Neural cell (in vitro differentiated cells): ENCODE results near the gene ADARB1. TPM values are rescaled to one million over a fixed set of nuclear protein-coding genes. Genes with fewer than 3 reads are reported as not detected.

Experiments
- H2AFZ ChIP-seq: fragments of 200-600, 300-800 bp; sonication (generic), shearing (Covaris generic); 2 replicates; pipeline ENCODE4 v1.6.0; 2014; ENCODE audit warnings: low read depth, mild to moderate bottlenecking, antibody characterized with exemption, low read length, moderate library complexity
- H3F3A ChIP-seq: fragments of 200-600 bp; shearing (Covaris generic); 2 replicates; pipeline ENCODE4 v1.6.1; 2016; ENCODE audit warnings: mild to moderate bottlenecking, moderate library complexity, mixed read lengths, antibody characterized with exemption, low read length; ENCODE audit not compliant: insufficient read depth, poor library complexity, severe bottlenecking
- H3K27ac ChIP-seq: fragments of 200-600, 300-800 bp; sonication (generic), shearing (Covaris generic); 2 replicates; pipeline ENCODE4 v1.5.1; 2014; ENCODE audit warnings: mild to moderate bottlenecking, low read length, moderate library complexity
- H3K27me3 ChIP-seq: fragments of 300-800, 200-600 bp; sonication (generic), shearing (Covaris generic); 2 replicates; pipeline ENCODE4 v1.6.0; 2014; ENCODE audit warnings: mild to moderate bottlenecking, low read depth, low read length, moderate library complexity; ENCODE audit not compliant: insufficient read depth
- H3K36me3 ChIP-seq: fragments of 300-800, 200-600 bp; sonication (generic), shearing (Covaris generic); 2 replicates; pipeline ENCODE4 v1.5.1; 2014; ENCODE audit warnings: mild to moderate bottlenecking, antibody characterized with exemption, low read length, moderate library complexity; ENCODE audit not compliant: insufficient read depth
- H3K4me2 ChIP-seq: fragments of 300-800, 200-600 bp; sonication (generic), shearing (Covaris generic); 2 replicates; pipeline ENCODE4 v1.6.0; 2014; ENCODE audit warnings: mild to moderate bottlenecking, low read length
- H3K4me3 ChIP-seq: fragments of 300-800, 200-600 bp; sonication (generic), shearing (Covaris generic); 2 replicates; pipeline ENCODE4 v1.5.1; 2014; ENCODE audit warnings: mild to moderate bottlenecking, low read length, moderate library complexity
- H3K79me2 ChIP-seq: fragments of 200-600 bp; shearing (Covaris generic); replicated peaks from 2 replicates; pipeline ENCODE4 v1.6.0; 2014; ENCODE audit warnings: mild to moderate bottlenecking, low read length, moderate library complexity; ENCODE audit not compliant: insufficient read depth
- H3K9ac ChIP-seq: fragments of 300-800, 200-600 bp; sonication (generic), shearing (Covaris generic); 2 replicates; pipeline ENCODE4 v1.6.1; 2016; ENCODE audit warnings: mild to moderate bottlenecking, low read length, mixed read lengths
- H3K9me2 ChIP-seq: fragments of 200-600 bp; shearing (Covaris generic); 2 replicates; pipeline ENCODE4 v1.6.1; 2016; ENCODE audit warnings: mild to moderate bottlenecking, low read length, mixed read lengths; ENCODE audit not compliant: insufficient read depth
- H3K9me3 ChIP-seq: fragments of 200-600, 300-800 bp; sonication (generic), shearing (Covaris generic); 2 replicates; pipeline ENCODE4 v1.6.1; 2016; ENCODE audit warnings: mild to moderate bottlenecking, mixed run types, low read length, moderate library complexity, mixed read lengths
- H4K20me1 ChIP-seq: fragments of 200-600 bp; shearing (Covaris generic); 2 replicates; pipeline ENCODE4 v1.6.1; 2016; ENCODE audit warnings: mild to moderate bottlenecking, mixed run types; ENCODE audit not compliant: insufficient read depth
- EP300 ChIP-seq: fragments of 450-650 bp; conservative IDR thresholded peaks from 2 replicates; pipeline ENCODE4 v1.6.1; 2014; ENCODE audit warnings: antibody characterized with exemption, mild to moderate bottlenecking, moderate library complexity; ENCODE audit not compliant: poor library complexity, severe bottlenecking
- EZH2 ChIP-seq: fragments of 200-600, 300-800 bp; shearing (Covaris generic), sonication (generic); IDR thresholded peaks from 2 replicates; pipeline ENCODE4 v1.6.1; 2014; ENCODE audit warnings: antibody characterized with exemption, low read length, borderline replicate concordance, mild to moderate bottlenecking; ENCODE audit not compliant: insufficient read depth, poor library complexity, severe bottlenecking
- MXI1 ChIP-seq: fragments of 450-650 bp; conservative IDR thresholded peaks from 2 replicates; pipeline ENCODE4 v1.6.1; 2014; ENCODE audit warnings: antibody characterized with exemption, mild to moderate bottlenecking; ENCODE audit not compliant: poor library complexity, severe bottlenecking
- POLR2AphosphoS5 ChIP-seq: IDR thresholded peaks from 2 replicates; pipeline ENCODE4 v1.6.1; 2012
- RAD21 ChIP-seq: fragments of 450-650 bp; conservative IDR thresholded peaks from 2 replicates; pipeline ENCODE4 v1.6.1; 2014; ENCODE audit warnings: antibody characterized with exemption, mild to moderate bottlenecking, moderate library complexity
- SMC3 ChIP-seq: fragments of 450-650 bp; conservative IDR thresholded peaks from 2 replicates; pipeline ENCODE4 v1.6.1; 2014; ENCODE audit warnings: antibody characterized with exemption, mild to moderate bottlenecking, moderate library complexity; ENCODE audit not compliant: poor library complexity
- TAF1 ChIP-seq: IDR thresholded peaks from 2 replicates; pipeline ENCODE4 v1.6.1; 2012; ENCODE audit warnings: low read depth
- polyA plus RNA-seq: library from polyadenylated mRNA; depleted of rRNA; stranded (reverse); fragments of >200 nt; gene quantifications from 2 replicates; pipeline ENCODE4 v1.2.3, GENCODE V29; 2014
- TF ChIP-seq, protein P1 (sequence below): IDR thresholded peaks from 2 replicates; pipeline ENCODE4 v1.6.1; 2012; ENCODE audit warnings: borderline replicate concordance
- TF ChIP-seq, protein P2 (sequence below): fragments of 450-650 bp; IDR thresholded peaks from 2 replicates; pipeline ENCODE4 v1.5.1; 2014; ENCODE audit warnings: antibody characterized with exemption, mild to moderate bottlenecking, moderate library complexity; ENCODE audit not compliant: poor library complexity, severe bottlenecking

The ADARB1 gene
- polyA plus RNA-seq, 1 donor from 2014 or later = 8.9 TPM

DNA sequence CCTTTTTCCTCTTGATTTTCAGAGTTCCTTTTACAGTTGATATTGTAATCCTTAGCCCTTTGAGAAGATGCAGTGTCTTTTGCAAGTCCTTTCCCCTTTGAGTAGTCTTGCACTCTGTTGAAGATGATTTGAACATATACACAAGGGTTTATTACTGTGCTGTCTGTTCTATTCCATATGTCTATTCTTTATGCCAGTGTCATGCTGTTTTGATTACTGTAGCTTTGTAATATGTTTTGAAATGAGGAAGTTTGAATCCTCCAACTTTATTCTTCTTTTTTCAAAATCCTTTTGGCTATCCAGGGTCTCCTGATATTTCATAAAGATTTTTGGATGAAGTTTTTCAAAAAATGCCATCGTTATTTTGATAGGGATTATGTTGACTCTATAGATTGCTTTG, 112.3 kb downstream of the ADARB1 start:
- H3K9me3 ChIP-seq = peaks cover 15% of the 10 kb centered on the region
- no peak overlapping the region for H3K27ac ChIP-seq
- TF ChIP-seq TAF1 (no peak), RAD21 (no peak), EZH2 (no peak), SMC3 (no peak), EP300 (no peak), POLR2AphosphoS5 (no peak)
- TF ChIP-seq, protein P1, sequence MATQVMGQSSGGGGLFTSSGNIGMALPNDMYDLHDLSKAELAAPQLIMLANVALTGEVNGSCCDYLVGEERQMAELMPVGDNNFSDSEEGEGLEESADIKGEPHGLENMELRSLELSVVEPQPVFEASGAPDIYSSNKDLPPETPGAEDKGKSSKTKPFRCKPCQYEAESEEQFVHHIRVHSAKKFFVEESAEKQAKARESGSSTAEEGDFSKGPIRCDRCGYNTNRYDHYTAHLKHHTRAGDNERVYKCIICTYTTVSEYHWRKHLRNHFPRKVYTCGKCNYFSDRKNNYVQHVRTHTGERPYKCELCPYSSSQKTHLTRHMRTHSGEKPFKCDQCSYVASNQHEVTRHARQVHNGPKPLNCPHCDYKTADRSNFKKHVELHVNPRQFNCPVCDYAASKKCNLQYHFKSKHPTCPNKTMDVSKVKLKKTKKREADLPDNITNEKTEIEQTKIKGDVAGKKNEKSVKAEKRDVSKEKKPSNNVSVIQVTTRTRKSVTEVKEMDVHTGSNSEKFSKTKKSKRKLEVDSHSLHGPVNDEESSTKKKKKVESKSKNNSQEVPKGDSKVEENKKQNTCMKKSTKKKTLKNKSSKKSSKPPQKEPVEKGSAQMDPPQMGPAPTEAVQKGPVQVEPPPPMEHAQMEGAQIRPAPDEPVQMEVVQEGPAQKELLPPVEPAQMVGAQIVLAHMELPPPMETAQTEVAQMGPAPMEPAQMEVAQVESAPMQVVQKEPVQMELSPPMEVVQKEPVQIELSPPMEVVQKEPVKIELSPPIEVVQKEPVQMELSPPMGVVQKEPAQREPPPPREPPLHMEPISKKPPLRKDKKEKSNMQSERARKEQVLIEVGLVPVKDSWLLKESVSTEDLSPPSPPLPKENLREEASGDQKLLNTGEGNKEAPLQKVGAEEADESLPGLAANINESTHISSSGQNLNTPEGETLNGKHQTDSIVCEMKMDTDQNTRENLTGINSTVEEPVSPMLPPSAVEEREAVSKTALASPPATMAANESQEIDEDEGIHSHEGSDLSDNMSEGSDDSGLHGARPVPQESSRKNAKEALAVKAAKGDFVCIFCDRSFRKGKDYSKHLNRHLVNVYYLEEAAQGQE = no peak
- TF ChIP-seq, protein P2, sequence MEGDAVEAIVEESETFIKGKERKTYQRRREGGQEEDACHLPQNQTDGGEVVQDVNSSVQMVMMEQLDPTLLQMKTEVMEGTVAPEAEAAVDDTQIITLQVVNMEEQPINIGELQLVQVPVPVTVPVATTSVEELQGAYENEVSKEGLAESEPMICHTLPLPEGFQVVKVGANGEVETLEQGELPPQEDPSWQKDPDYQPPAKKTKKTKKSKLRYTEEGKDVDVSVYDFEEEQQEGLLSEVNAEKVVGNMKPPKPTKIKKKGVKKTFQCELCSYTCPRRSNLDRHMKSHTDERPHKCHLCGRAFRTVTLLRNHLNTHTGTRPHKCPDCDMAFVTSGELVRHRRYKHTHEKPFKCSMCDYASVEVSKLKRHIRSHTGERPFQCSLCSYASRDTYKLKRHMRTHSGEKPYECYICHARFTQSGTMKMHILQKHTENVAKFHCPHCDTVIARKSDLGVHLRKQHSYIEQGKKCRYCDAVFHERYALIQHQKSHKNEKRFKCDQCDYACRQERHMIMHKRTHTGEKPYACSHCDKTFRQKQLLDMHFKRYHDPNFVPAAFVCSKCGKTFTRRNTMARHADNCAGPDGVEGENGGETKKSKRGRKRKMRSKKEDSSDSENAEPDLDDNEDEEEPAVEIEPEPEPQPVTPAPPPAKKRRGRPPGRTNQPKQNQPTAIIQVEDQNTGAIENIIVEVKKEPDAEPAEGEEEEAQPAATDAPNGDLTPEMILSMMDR = no peak
- H3F3A ChIP-seq = no peaks in the 10 kb centered on the region
- no peaks in the 10 kb centered on the region for H3K9me2 ChIP-seq
- peaks cover 18% of the 10 kb centered on the region for H3K36me3 ChIP-seq
- no peak overlapping the region for H2AFZ ChIP-seq
- no peak overlapping the region for H3K4me2 ChIP-seq
- H3K4me3 ChIP-seq = no peak overlapping the region
- no peak overlapping the region for H3K9ac ChIP-seq
- no peaks in the 10 kb centered on the region for H4K20me1 ChIP-seq
- no peaks in the 10 kb centered on the region for H3K27me3 ChIP-seq
- no peaks in the 10 kb centered on the region for H3K79me2 ChIP-seq

DNA sequence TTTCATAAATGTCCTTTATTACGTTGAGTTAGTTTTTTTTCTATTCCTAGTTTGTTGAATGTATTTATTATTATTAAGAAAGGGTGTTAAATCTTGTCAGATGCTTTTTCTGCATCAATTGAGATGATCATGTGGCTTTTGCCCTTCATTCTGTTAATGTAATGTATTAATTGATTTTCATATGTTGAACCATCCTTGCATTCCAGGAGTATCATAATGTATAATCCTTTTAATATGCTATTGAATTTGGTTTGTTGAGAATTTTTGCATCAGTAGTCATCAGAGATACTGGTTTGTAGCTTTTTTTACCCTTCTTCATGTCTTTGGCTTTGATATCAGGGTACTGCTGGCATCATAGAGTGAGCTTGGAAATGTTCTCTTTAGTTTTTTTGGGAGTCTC, 113.3 kb downstream of the ADARB1 start:
- Histone ChIP-seq H3F3A (no peaks in the 10 kb centered on the region), H3K4me2 (no peak overlapping the region), H3K4me3 (no peak overlapping the region), H3K9ac (no peak overlapping the region), H3K27ac (no peak overlapping the region), H3K79me2 (no peaks in the 10 kb centered on the region), H3K9me3 (peaks cover 15% of the 10 kb centered on the region), H4K20me1 (no peaks in the 10 kb centered on the region), H2AFZ (no peak overlapping the region), H3K27me3 (no peaks in the 10 kb centered on the region), H3K9me2 (no peaks in the 10 kb centered on the region), H3K36me3 (peaks cover 18% of the 10 kb centered on the region)
- TF ChIP-seq POLR2AphosphoS5 (no peak), TAF1 (no peak), SMC3 (no peak), EZH2 (no peak), MXI1 (no peak), RAD21 (no peak), EP300 (no peak)
- TF ChIP-seq, protein P2 = no peak
- TF ChIP-seq, protein P1 = no peak
